NCI-H345 treated with DMSO at 0.1 percent for 48 hours (cell line): ENCODE results near the gene RCC1.
"Not testable (repeated sequence)": the region's sequence is repeated elsewhere in the genome, so short reads cannot be mapped to it uniquely, and the experiment has no call there.

Source experiments
- DNase-seq: peaks from one replicate; lab custom pipeline; 2025; ENCODE audit not compliant: unreplicated experiment; lab: John Stamatoyannopoulos, UW

The RCC1 gene

DNA sequence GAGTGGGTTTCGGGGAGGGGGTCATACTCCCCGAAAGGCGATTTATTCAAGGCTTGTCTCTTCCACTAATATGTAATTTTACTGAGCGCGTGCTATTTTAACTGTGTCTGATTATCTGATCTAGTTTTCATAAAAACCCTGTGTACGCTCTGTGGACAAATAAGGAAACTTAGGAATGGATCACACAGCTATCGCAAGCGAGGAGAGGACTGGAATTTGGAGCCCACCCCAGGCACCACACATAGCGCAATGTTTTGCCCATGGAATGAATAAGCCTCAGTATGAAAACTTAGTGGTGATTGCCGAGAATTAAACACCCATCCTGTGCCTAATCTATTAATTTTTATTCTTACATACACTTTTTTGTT, 76.4 kb downstream of the RCC1 start:
- DNase-seq: peak; percentile 47

DNA sequence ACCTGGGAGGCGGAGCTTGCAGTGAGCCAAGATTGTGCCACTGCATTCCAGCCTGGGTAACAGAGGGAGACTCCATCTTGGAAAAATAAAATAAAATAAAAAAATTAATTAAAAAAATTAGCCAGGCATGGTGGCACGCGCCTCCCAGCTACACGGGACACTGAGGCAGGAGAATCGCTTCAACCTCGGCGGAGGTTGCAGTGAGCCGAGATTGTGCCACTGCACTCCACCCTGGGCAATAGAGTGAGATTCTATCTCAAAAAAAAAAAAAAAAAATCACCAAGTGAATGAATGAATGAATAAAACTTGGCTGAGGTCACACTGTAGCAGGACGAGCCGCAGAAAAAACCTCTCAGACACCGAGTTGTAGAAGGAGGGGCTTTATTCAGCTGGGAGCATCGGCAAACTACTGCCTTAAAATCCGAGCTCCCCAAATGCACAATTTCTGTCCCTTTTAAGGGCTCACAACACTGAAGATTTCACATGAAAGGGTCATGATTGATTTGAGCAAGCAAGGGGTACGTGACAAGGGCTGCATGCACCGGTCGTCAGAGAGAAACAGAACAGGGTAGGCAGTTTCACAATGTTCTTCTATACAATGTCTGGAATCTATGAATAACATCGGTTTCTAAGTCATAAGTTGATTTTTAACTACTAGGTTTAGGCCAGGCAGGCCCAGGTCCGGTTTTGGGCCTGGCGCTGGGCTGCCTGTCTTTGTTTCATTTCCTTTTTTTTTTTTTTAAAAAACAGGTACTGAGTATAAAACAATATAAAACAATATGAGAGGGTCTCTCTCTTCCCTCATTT, 80.9 kb downstream of the RCC1 start:
- not testable (repeated sequence) for DNase-seq
